Jurkat, Clone E6-1 (cell line): Measurements from ENCODE around the gene MEDAG.
A peak's percentile ranks its signal among the peaks of the same experiment; 100 is the strongest.

Source experiments
- DNase-seq: peaks from one replicate; pipeline ENCODE4 v3.0.0-alpha.2; 2011; ENCODE audit warnings: low read depth, low spot score
- H3K4me3 ChIP-seq: 2 replicates; pipeline ENCODE4 v1.5.1; 2011; ENCODE audit warnings: mild to moderate bottlenecking, low read length, control low read depth, moderate library complexity

Gene MEDAG

GRCh38 chr13:30871588-30872275 is 34.3 kb upstream of the MEDAG start:
- H3K4me3 ChIP-seq, result no peak overlapping the region
- DNase-seq, result no peak

GRCh38 chr13:30872276-30872594 is 33.8 kb upstream of the MEDAG start:
- DNase-seq, result no peak
- H3K4me3 ChIP-seq, result no peak overlapping the region

GRCh38 chr13:30872685-30873461 is 33.2 kb upstream of the MEDAG start:
- no peak for DNase-seq
- no peak overlapping the region for H3K4me3 ChIP-seq

- DNase-seq, result no peak
- no peak overlapping the region for H3K4me3 ChIP-seq
Measured at GRCh38 chr13:30873499-30873898, 32.6 kb upstream of the MEDAG start.

- DNase-seq, result no peak
- H3K4me3 ChIP-seq, result no peak overlapping the region
Measured at GRCh38 chr13:30874111-30874510, 32.0 kb upstream of the MEDAG start.

GRCh38 chr13:30874561-30874960 is 31.5 kb upstream of the MEDAG start:
- no peak for DNase-seq
- H3K4me3 ChIP-seq, result no peak overlapping the region

GRCh38 chr13:30877335-30877734 is 28.7 kb upstream of the MEDAG start:
- no peak for DNase-seq
- no peak overlapping the region for H3K4me3 ChIP-seq

- H3K4me3 ChIP-seq, result no peak overlapping the region
Measured at GRCh38 chr13:30880151-30880855, 25.8 kb upstream of the MEDAG start.

GRCh38 chr13:30880856-30881155 is 25.3 kb upstream of the MEDAG start:
- DNase-seq, result no peak
- no peak overlapping the region for H3K4me3 ChIP-seq

More at GRCh38 chr13:30880151-30880855, 25.8 kb upstream of the MEDAG start:
- no peak for DNase-seq

- DNase-seq, result no peak
- H3K4me3 ChIP-seq, result no peak overlapping the region
Measured at GRCh38 chr13:30881191-30881651, 24.9 kb upstream of the MEDAG start.

GRCh38 chr13:30882026-30882850 is 23.8 kb upstream of the MEDAG start:
- DNase-seq, result no peak
- no peak overlapping the region for H3K4me3 ChIP-seq

- DNase-seq, result no peak
- no peak overlapping the region for H3K4me3 ChIP-seq
Measured at GRCh38 chr13:30882996-30883766, 22.9 kb upstream of the MEDAG start.

- peak; percentile 18 for DNase-seq
- H3K4me3 ChIP-seq, result no peak overlapping the region
Measured at GRCh38 chr13:30884543-30884942, 21.5 kb upstream of the MEDAG start.

- no peak overlapping the region for H3K4me3 ChIP-seq
- DNase-seq, result no peak
Measured at GRCh38 chr13:30889196-30889690, 16.8 kb upstream of the MEDAG start.

GRCh38 chr13:30892966-30893365 is 13.1 kb upstream of the MEDAG start:
- DNase-seq, result peak; percentile 32
- H3K4me3 ChIP-seq, result no peak overlapping the region

- DNase-seq, result no peak
- H3K4me3 ChIP-seq, result no peak overlapping the region
Measured at GRCh38 chr13:30895773-30896172, 10.3 kb upstream of the MEDAG start.

GRCh38 chr13:30898070-30898469 is 8.0 kb upstream of the MEDAG start:
- no peak for DNase-seq
- no peak overlapping the region for H3K4me3 ChIP-seq

- no peak for DNase-seq
Measured at GRCh38 chr13:30898678-30899241, 7.3 kb upstream of the MEDAG start.

More at GRCh38 chr13:30898678-30899241, 7.3 kb upstream of the MEDAG start:
- H3K4me3 ChIP-seq, result no peak overlapping the region
